ENCODE results near the gene CCDC68.

Gene CCDC68

DNA sequence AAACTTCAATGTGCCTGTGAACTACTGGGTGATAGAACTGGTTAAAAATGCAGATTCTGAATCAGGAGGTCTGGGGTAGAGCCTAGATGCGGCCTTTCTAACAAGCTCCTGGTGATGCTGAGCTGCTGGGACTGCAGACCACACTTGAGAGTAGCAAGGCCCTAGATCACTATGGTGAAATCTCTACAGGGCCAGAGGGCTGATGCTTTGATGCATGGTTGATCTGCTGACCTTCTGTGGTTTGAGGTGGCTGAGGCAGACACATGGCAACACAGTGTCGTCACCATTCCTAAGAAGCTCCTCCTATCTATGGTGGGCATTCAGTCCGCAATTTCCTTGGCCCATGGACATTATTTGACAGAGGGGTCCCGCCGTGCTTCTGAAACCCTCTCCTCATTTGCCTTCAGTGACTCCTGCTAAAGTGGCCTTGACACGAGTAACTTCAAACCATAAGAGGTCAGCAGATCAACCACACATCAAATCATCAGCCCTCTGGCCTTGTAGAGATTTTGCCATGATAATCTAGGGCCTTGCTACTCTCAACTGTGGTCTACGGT, 19.8 kb downstream of the CCDC68 start:
- H3K4me3 Mint-ChIP-seq = no peak overlapping the region
- H3K36me3 Mint-ChIP-seq (ENCODE audit: low read depth) = no peaks in the 10 kb centered on the region
- no peaks in the 10 kb centered on the region for H3K4me1 Mint-ChIP-seq
- TF ChIP-seq, protein P1, sequence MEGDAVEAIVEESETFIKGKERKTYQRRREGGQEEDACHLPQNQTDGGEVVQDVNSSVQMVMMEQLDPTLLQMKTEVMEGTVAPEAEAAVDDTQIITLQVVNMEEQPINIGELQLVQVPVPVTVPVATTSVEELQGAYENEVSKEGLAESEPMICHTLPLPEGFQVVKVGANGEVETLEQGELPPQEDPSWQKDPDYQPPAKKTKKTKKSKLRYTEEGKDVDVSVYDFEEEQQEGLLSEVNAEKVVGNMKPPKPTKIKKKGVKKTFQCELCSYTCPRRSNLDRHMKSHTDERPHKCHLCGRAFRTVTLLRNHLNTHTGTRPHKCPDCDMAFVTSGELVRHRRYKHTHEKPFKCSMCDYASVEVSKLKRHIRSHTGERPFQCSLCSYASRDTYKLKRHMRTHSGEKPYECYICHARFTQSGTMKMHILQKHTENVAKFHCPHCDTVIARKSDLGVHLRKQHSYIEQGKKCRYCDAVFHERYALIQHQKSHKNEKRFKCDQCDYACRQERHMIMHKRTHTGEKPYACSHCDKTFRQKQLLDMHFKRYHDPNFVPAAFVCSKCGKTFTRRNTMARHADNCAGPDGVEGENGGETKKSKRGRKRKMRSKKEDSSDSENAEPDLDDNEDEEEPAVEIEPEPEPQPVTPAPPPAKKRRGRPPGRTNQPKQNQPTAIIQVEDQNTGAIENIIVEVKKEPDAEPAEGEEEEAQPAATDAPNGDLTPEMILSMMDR (IDR thresholded peaks at IDR 0.05) = no peak
- no peak for DNase-seq
- no peaks in the 10 kb centered on the region for H3K9me3 Mint-ChIP-seq
- peaks cover 3% of the 10 kb centered on the region for H3K27me3 Mint-ChIP-seq (ENCODE audit: low read depth, poor library complexity)
- no peak overlapping the region for H3K27ac Mint-ChIP-seq

DNA sequence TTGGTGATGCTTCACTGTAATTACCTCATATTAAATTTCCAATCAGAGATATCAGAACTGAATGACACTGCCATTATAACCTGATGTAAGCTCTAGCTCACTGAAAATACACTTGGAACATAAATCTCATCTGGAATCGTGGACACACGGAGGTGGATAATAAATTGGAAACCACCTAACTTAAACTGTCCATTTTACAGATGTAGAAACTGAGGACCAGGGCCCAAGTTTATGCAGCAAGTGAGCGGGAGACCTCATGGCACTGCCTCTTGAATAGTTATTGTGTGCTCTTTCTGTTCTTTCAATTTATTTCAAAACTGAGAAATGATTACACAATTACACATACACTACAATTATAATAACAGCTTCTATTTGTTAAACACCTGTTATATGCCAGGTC, 20.8 kb downstream of the CCDC68 start:
- Mint-ChIP-seq H3K4me3 (no peak overlapping the region), H3K27ac (no peak overlapping the region), H3K4me1 (no peaks in the 10 kb centered on the region), H3K27me3 (ENCODE audit: low read depth, poor library complexity) (peaks cover 3% of the 10 kb centered on the region), H3K9me3 (no peaks in the 10 kb centered on the region), H3K36me3 (ENCODE audit: low read depth) (no peaks in the 10 kb centered on the region)
- no peak for DNase-seq
- TF ChIP-seq, protein P1 (IDR thresholded peaks at IDR 0.05) = no peak

DNA sequence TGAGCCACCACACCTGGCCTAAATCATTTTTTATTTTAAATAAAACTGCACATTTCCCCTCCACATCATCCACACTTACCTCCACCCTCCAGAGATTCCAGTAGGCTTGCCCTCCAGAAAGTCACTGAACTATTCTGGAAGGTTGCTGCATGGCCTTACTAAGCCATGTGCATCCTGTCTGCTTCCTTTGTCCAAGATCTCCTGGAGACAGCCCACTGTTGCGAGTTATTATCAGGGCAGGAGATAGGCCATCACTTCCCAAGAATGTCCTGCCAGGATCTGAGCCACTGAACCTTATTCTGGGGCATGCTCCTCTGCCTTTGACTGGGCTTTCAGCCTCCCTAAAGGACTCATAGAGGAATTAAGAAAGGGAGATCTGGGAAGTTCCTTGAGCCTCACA, 26.8 kb downstream of the CCDC68 start:
- Mint-ChIP-seq H3K27me3 (ENCODE audit: low read depth, poor library complexity) (peaks cover 7% of the 10 kb centered on the region), H3K4me3 (no peak overlapping the region), H3K4me1 (no peaks in the 10 kb centered on the region), H3K9me3 (no peaks in the 10 kb centered on the region), H3K36me3 (ENCODE audit: low read depth) (no peaks in the 10 kb centered on the region), H3K27ac (no peak overlapping the region)
- TF ChIP-seq, protein P1 (IDR thresholded peaks at IDR 0.05) = no peak
- DNase-seq = no peak

DNA sequence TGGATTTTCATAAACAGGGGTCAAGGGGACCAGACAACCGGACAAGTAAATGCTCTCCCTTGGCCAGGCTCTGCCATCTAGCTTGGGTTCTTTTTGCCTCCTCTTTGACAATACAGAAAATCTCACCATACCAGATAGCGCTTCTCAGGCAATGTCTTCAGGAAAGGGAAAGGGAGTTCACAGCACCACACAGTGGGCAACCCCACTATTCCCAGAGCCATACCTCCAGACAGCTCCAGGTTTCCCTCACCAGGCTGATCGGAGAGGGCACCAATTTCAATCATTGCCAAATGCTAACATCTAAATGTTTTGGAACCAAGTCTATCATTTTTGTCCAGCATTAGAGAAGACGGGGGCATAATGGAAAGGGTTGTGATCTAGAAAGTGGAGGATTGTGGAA, 28.1 kb downstream of the CCDC68 start:
- no peaks in the 10 kb centered on the region for H3K9me3 Mint-ChIP-seq

DNA sequence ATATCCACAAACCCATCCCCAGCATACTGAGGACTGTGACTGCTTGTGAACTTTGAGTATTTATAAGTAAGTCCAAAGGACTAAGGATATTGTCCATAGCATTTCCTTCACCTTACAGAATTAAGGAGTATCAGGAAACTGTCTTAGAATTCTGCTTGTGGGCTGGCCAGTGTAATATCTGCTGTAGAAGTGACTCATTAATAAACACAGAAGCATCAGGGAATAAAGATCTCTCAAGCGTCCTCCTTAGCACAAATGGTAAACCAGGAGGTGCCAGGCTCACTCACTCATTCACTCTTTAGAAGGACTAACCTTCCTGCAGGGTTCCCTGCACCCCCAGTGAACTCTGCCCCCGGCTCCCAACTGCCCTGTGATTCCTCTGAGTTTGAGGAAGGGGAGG, 31.0 kb downstream of the CCDC68 start:
- TF ChIP-seq, protein P1 (IDR thresholded peaks at IDR 0.05) = no peak
- DNase-seq = no peak
- peaks cover 3% of the 10 kb centered on the region for H3K9me3 Mint-ChIP-seq
- H3K4me3 Mint-ChIP-seq = no peak overlapping the region
- H3K36me3 Mint-ChIP-seq (ENCODE audit: low read depth) = no peaks in the 10 kb centered on the region
- peaks cover 7% of the 10 kb centered on the region for H3K27me3 Mint-ChIP-seq (ENCODE audit: low read depth, poor library complexity)
- H3K4me1 Mint-ChIP-seq = no peaks in the 10 kb centered on the region
- H3K27ac Mint-ChIP-seq = no peak overlapping the region

More for the DNA sequence above, 28.1 kb downstream of the CCDC68 start:
- H3K4me1 Mint-ChIP-seq = no peaks in the 10 kb centered on the region
- no peaks in the 10 kb centered on the region for H3K36me3 Mint-ChIP-seq (ENCODE audit: low read depth)
- no peak for DNase-seq
- H3K27me3 Mint-ChIP-seq (ENCODE audit: low read depth, poor library complexity) = peaks cover 7% of the 10 kb centered on the region
- no peak overlapping the region for H3K4me3 Mint-ChIP-seq
- no peak overlapping the region for H3K27ac Mint-ChIP-seq
- TF ChIP-seq, protein P1 (IDR thresholded peaks at IDR 0.05) = no peak

DNA sequence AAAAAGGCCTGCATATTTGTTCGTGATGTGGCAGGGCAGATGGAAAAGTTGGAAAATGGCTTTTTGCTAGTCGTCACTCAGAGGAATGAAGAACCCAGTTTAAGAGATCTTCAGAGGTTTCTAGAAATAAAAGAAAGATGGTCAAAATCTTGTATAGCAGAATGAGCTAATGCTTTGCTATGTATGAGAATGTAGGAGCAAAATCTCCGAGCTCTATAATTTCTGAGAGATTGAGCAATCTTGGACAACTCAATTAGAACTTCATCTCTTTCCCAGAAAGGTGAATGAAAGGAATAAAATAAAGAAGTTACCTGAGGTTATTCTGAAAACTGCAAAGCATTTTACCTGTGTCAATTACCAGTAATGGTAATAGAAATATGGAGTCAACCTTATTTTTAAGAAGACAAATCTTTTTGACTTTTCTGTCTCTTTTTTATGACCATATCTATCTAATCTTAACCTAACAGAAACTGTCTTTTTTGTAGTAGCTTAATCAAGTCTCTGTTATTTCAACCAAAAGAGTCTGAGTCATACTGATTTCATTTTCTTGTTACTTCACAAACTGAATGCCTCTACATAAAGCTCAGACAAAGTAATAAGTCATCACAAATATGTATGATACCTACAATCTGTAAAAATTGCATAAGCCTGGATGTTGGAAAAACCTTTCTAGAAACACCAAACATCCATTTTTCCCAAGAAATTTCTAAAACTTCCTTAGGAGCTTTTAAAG, 32.5 kb downstream of the CCDC68 start:
- H3K27ac Mint-ChIP-seq = no peak overlapping the region
- TF ChIP-seq, protein P1 (IDR thresholded peaks at IDR 0.05) = no peak
- H3K9me3 Mint-ChIP-seq = peaks cover 3% of the 10 kb centered on the region
- DNase-seq = no peak
- peaks cover 3% of the 10 kb centered on the region for H3K27me3 Mint-ChIP-seq (ENCODE audit: low read depth, poor library complexity)
- no peaks in the 10 kb centered on the region for H3K36me3 Mint-ChIP-seq (ENCODE audit: low read depth)
- H3K4me3 Mint-ChIP-seq = no peak overlapping the region
- peaks cover 5% of the 10 kb centered on the region for H3K4me1 Mint-ChIP-seq
